Neural crest cell (in vitro differentiated cells): ENCODE measurements around the gene CIZ1. TPM values are rescaled to one million over a fixed set of nuclear protein-coding genes. Genes with fewer than 3 reads are reported as not detected.

Experiments used
- DNase-seq: peaks from one replicate; pipeline ENCODE4 v3.0.0; 2021; ENCODE audit warnings: low read depth, mixed read lengths, low spot score
- H3K27ac Mint-ChIP-seq: one replicate; pipeline ENCODE4 v1.8.0; 2021; ENCODE audit warnings: mild to moderate bottlenecking, mixed read lengths; ENCODE audit not compliant: unreplicated experiment
- H3K27me3 Mint-ChIP-seq: 2 replicates; pipeline ENCODE4 v1.8.0; 2021; ENCODE audit warnings: low read depth, mild to moderate bottlenecking, mixed read lengths
- H3K36me3 Mint-ChIP-seq: 2 replicates; pipeline ENCODE4 v1.8.0; 2021; ENCODE audit warnings: low read depth, mild to moderate bottlenecking, mixed read lengths
- H3K4me1 Mint-ChIP-seq: 2 replicates; pipeline ENCODE4 v1.8.0; 2021; ENCODE audit warnings: mixed read lengths
- H3K4me3 Mint-ChIP-seq: one replicate; pipeline ENCODE4 v1.8.0; 2021; ENCODE audit warnings: mild to moderate bottlenecking, mixed read lengths
- H3K9me3 Mint-ChIP-seq: 2 replicates; pipeline ENCODE4 v1.8.0; 2021; ENCODE audit warnings: mixed read lengths
- CTCF ChIP-seq: fragments of 200-600 bp; sonication (generic); conservative IDR thresholded peaks from 2 replicates; pipeline ENCODE4 v1.5.0; 2021; ENCODE audit warnings: antibody characterized with exemption, mild to moderate bottlenecking
- total RNA-seq: library from RNA; stranded (reverse); gene quantifications from 2 replicates; pipeline ENCODE4 v1.2.1, GENCODE V29; 2021

The CIZ1 gene
- total RNA-seq, 1 donor from 2014 or later = 226 TPM

- no peak overlapping the region for H3K27ac Mint-ChIP-seq
- no peak overlapping the region for H3K4me3 Mint-ChIP-seq
- no peaks in the 10 kb centered on the region for H3K27me3 Mint-ChIP-seq
- no peak for DNase-seq
- H3K9me3 Mint-ChIP-seq = no peaks in the 10 kb centered on the region
- no peak for TF ChIP-seq CTCF
- H3K4me1 Mint-ChIP-seq = peaks cover 6% of the 10 kb centered on the region
- H3K36me3 Mint-ChIP-seq = no peaks in the 10 kb centered on the region
These were observed 38.1 kb downstream of the CIZ1 start for GRCh38 chr9:128153060-128153946.

DNA sequence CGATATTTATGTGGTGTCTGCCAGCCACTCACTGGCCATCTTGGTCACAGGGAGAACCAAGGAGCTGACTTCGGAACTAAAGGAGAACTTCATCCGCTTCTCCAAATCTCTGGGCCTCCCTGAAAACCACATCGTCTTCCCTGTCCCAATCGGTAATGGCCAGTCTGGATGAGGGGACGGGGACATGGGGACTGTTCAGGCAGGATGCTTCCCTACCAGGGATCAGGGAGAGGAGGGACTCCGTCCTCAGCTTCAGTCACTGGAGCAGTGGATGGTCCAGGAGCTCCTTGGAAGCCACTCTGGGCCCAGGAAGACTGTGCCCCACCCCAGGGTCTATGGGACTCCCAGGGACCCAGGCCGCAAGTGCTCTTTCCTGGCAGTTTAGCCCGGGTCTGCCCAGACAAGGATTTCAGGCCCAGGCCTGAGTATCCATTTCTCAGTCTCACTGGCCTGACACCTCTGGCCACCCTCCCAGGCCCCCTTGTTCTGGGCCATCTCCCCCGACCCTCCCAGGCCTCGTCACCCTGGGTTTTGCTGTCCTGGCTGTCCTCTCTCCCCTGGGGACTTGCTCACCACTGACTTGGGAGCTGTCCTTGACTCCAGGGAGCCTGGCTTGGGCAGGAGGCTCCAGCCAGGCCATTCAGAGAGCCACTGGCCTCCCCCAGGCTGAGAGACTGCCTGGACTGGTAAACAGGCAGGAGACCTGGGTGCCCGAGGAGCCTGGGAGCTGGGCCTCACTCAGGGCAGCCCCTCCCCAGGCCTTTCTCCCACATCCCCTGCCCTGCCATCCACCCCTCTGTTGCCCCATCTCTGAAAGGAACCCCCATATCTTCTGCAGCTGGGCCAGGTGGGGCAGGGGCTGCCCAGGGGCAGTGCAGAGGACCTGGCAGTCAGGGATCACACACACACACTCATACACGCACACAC lies 39.0 kb downstream of the CIZ1 start:
- Mint-ChIP-seq H3K9me3 (no peaks in the 10 kb centered on the region), H3K4me1 (peaks cover 6% of the 10 kb centered on the region), H3K27me3 (no peaks in the 10 kb centered on the region), H3K27ac (peak overlapping the region; percentile 50), H3K4me3 (no peak overlapping the region), H3K36me3 (no peaks in the 10 kb centered on the region)
- TF ChIP-seq CTCF = no peak
- no peak for DNase-seq

GRCh38 chr9:128151309-128152132 lies 39.9 kb downstream of the CIZ1 start:
- H3K9me3 Mint-ChIP-seq = no peaks in the 10 kb centered on the region
- DNase-seq = no peak
- no peaks in the 10 kb centered on the region for H3K36me3 Mint-ChIP-seq
- no peak for TF ChIP-seq CTCF
- H3K4me3 Mint-ChIP-seq = no peak overlapping the region
- peaks cover 6% of the 10 kb centered on the region for H3K4me1 Mint-ChIP-seq
- peak overlapping the region; percentile 62 for H3K27ac Mint-ChIP-seq
- H3K27me3 Mint-ChIP-seq = no peaks in the 10 kb centered on the region

DNA sequence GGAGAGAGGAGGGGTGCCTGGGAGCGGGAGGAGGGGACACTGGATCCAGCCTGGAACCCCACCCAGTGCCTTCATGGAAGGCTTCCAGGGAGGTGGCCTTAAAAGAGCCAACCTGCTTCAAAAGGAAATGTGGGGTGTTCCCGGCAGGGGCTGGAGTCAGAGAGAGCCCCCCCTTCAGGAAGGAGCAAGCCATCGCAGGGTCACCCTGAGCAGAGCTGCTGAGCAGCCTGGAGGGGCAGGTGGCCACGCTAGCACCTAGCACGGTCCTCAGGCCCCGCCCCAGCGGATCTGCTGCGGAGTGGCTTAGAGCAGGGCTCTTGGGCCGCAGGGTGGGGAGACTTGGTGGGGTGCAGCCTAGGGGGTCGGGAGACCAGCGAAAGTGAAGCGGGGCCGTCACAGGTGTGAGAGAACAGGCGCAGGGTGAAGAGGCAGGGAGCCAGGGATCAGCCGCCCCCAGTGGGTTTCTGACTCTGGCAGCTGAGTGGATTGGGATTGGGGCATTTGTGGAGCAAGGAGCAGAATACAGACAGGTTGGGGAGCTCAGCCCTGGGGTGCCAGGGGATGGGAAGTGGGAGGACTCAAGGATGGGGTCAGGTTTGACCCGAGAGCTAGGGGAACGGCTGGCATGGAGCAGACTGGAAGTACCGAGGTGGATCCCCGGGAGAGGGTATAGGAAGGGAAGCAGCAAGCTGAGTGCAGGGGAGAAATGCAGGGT lies 40.6 kb downstream of the CIZ1 start:
- Mint-ChIP-seq H3K36me3 (no peaks in the 10 kb centered on the region), H3K4me3 (no peak overlapping the region)

More for the DNA sequence above, 40.6 kb downstream of the CIZ1 start:
- peaks cover 6% of the 10 kb centered on the region for H3K4me1 Mint-ChIP-seq
- no peaks in the 10 kb centered on the region for H3K27me3 Mint-ChIP-seq
- no peak for DNase-seq
- peak overlapping the region; percentile 62 for H3K27ac Mint-ChIP-seq
- TF ChIP-seq CTCF = peak; percentile 37
- H3K9me3 Mint-ChIP-seq = no peaks in the 10 kb centered on the region
